Stimulated activated CD8-positive, alpha-beta memory T cell treated with anti-CD3 and anti-CD28 coated beads, Interleukin-12 subunit alpha, Interleukin-12 subunit beta, amount 100 ng/mL, for 24 hours (primary cell): ENCODE results near the gene TSPY3.
"Not testable (repeated sequence)": the region's sequence is repeated elsewhere in the genome, so short reads cannot be mapped to it uniquely, and the experiment has no call there.

Source experiments
- DNase-seq: peaks from one replicate; pipeline ENCODE4 v3.0.0-alpha.2; 2020; ENCODE audit errors: extremely low read depth

The TSPY3 gene, protein sequence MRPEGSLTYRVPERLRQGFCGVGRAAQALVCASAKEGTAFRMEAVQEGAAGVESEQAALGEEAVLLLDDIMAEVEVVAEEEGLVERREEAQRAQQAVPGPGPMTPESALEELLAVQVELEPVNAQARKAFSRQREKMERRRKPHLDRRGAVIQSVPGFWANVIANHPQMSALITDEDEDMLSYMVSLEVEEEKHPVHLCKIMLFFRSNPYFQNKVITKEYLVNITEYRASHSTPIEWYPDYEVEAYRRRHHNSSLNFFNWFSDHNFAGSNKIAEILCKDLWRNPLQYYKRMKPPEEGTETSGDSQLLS

DNA sequence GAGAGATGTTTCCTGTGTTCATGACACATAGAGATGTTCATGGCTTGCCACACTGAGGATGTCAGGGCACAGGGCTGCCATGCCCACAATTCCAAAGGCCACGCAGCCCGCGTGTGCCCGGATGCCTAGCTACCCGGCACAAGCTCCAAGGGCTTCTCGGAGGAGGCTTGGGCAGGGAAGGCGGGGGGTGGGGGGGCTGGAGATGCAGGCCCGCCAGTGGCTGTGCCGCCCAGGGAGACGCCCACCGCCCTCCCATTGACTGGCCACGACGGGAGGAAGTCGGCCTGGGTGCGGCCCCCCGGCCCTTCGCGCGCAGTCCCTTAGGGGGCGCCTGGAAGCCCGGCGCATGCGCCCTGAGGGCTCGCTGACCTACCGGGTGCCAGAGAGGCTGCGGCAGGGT is at the start of gene TSPY3:
Gene TSPY3, plus strand, starts transcription at position 301 of the 400 bp plus-strand sequence. Its CDS starts 46 bp downstream, at position 347.
- DNase-seq = not testable (repeated sequence)

GRCh38 chrY:9357497-9357896 is 40.7 kb upstream of the TSPY3 start, which contains the start of gene TSPY8:
Gene TSPY8, plus strand, starts transcription at chrY:9357797. Its CDS starts 46 bp downstream, at chrY:9357843.
- DNase-seq = not testable (repeated sequence)

GRCh38 chrY:9396527-9396926 is 1.7 kb upstream of the TSPY3 start:
- not testable (repeated sequence) for DNase-seq
